H9 (cell line): ENCODE measurements around the gene DSC1. TPM values are rescaled to one million over a fixed set of nuclear protein-coding genes. Genes with fewer than 3 reads are reported as not detected.

Experiments
- DNase-seq: peaks from one replicate; pipeline ENCODE4 v3.0.0-alpha.2; 2017
- H2AFZ ChIP-seq: one replicate; pipeline ENCODE4 v1.6.1; 2013; ENCODE audit warnings: mild to moderate bottlenecking, low read length, control low read depth, moderate library complexity
- H2AK5ac ChIP-seq: 2 replicates; pipeline ENCODE4 v1.6.1; 2013; ENCODE audit warnings: low read length, control low read depth, mixed read lengths; ENCODE audit not compliant: insufficient read length
- H2BK120ac ChIP-seq: one replicate; pipeline ENCODE4 v1.6.1; 2013; ENCODE audit warnings: low read depth, mild to moderate bottlenecking, low read length, control low read depth, inconsistent platforms; ENCODE audit not compliant: poor library complexity, severe bottlenecking
- H2BK12ac ChIP-seq: 2 replicates; pipeline ENCODE4 v1.6.1; 2013; ENCODE audit warnings: low read length, control low read depth, mixed read lengths, low read depth; ENCODE audit not compliant: insufficient read length
- H2BK15ac ChIP-seq: 2 replicates; pipeline ENCODE4 v1.6.1; 2013; ENCODE audit warnings: low read depth, low read length, control low read depth
- H2BK20ac ChIP-seq: one replicate; pipeline ENCODE4 v1.6.1; 2013; ENCODE audit warnings: low read depth, mild to moderate bottlenecking, low read length, control low read depth, inconsistent platforms; ENCODE audit not compliant: poor library complexity, severe bottlenecking
- H2BK5ac ChIP-seq: 2 replicates; pipeline ENCODE4 v1.6.1; 2013; ENCODE audit warnings: low read length, control low read depth, mixed read lengths; ENCODE audit not compliant: insufficient read length
- H3K14ac ChIP-seq: 2 replicates; pipeline ENCODE4 v1.6.1; 2013; ENCODE audit warnings: low read length, control low read depth; ENCODE audit not compliant: insufficient read depth
- H3K18ac ChIP-seq: 2 replicates; pipeline ENCODE4 v1.6.1; 2013; ENCODE audit warnings: low read depth, mild to moderate bottlenecking, mixed read lengths, low read length, control low read depth; ENCODE audit not compliant: insufficient read length
- H3K23ac ChIP-seq: 2 replicates; pipeline ENCODE4 v1.6.1; 2013; ENCODE audit warnings: low read length, control low read depth, mixed read lengths, low read depth; ENCODE audit not compliant: insufficient read length
- H3K23me2 ChIP-seq: 2 replicates; pipeline ENCODE4 v1.6.1; 2013; ENCODE audit warnings: low read depth, mild to moderate bottlenecking, mixed read lengths, low read length, control low read depth; ENCODE audit not compliant: insufficient read length, poor library complexity, severe bottlenecking
- H3K27ac ChIP-seq: 2 replicates; pipeline ENCODE4 v1.5.1; 2013; ENCODE audit warnings: low read length, control low read depth, mixed read lengths, low read depth; ENCODE audit not compliant: insufficient read length
- H3K27me3 ChIP-seq: 2 replicates; pipeline ENCODE4 v1.6.1; 2013; ENCODE audit warnings: low read length, control low read depth, inconsistent platforms; ENCODE audit not compliant: insufficient read depth
- H3K4ac ChIP-seq: 2 replicates; pipeline ENCODE4 v1.6.1; 2013; ENCODE audit warnings: low read depth, mild to moderate bottlenecking, control low read depth, inconsistent platforms, low read length, moderate library complexity
- H3K4me1 ChIP-seq: 2 replicates; pipeline ENCODE4 v1.6.1; 2013; ENCODE audit warnings: low read length, control low read depth, inconsistent platforms; ENCODE audit not compliant: insufficient read depth
- H3K4me2 ChIP-seq: 2 replicates; pipeline ENCODE4 v1.6.1; 2013; ENCODE audit warnings: low read length, control low read depth, mixed read lengths; ENCODE audit not compliant: insufficient read length, insufficient read depth
- H3K56ac ChIP-seq: 2 replicates; pipeline ENCODE4 v1.6.1; 2013; ENCODE audit warnings: low read depth, mild to moderate bottlenecking, mixed read lengths, low read length, control low read depth; ENCODE audit not compliant: insufficient read length
- H3K79me1 ChIP-seq: 2 replicates; pipeline ENCODE4 v1.6.1; 2013; ENCODE audit warnings: low read depth, mild to moderate bottlenecking, moderate library complexity, low read length, control low read depth, inconsistent platforms; ENCODE audit not compliant: insufficient read depth, poor library complexity, severe bottlenecking
- H3K79me2 ChIP-seq: 2 replicates; pipeline ENCODE4 v1.6.1; 2013; ENCODE audit warnings: low read length, control low read depth, inconsistent platforms; ENCODE audit not compliant: insufficient read depth
- H3K9ac ChIP-seq: 2 replicates; pipeline ENCODE4 v1.6.1; 2013; ENCODE audit warnings: low read length, control low read depth, mixed read lengths; ENCODE audit not compliant: insufficient read length; ENCODE audit errors: extremely low read depth
- H3K9me3 ChIP-seq: one replicate; pipeline ENCODE4 v1.6.1; 2013; ENCODE audit warnings: low read depth, low read length, inconsistent platforms; ENCODE audit not compliant: control insufficient read depth
- H3T11ph ChIP-seq: one replicate; pipeline ENCODE4 v1.6.1; 2013; ENCODE audit warnings: mild to moderate bottlenecking, low read length, control low read depth, inconsistent platforms
- H4K20me1 ChIP-seq: one replicate; pipeline ENCODE4 v1.6.1; 2013; ENCODE audit not compliant: control insufficient read depth, insufficient read length, insufficient read depth
- H4K5ac ChIP-seq: 2 replicates; pipeline ENCODE4 v1.6.1; 2013; ENCODE audit warnings: low read depth, mild to moderate bottlenecking, mixed read lengths, low read length, control low read depth; ENCODE audit not compliant: insufficient read length
- H4K8ac ChIP-seq: replicated peaks from 2 replicates; pipeline ENCODE4 v1.6.1; 2013; ENCODE audit warnings: low read length, control low read depth, mixed read lengths, low read depth; ENCODE audit not compliant: insufficient read length
- H4K91ac ChIP-seq: 2 replicates; pipeline ENCODE4 v1.6.1; 2013; ENCODE audit warnings: low read depth, mild to moderate bottlenecking, moderate library complexity, mixed read lengths, low read length, control low read depth; ENCODE audit not compliant: insufficient read length
- H3K27ac Mint-ChIP-seq, 3 experiments: 2 replicates in 2 of 3; 3 replicates in 1 of 3; pipeline ENCODE4 v1.8.0; 2020 to 2021; ENCODE audit warnings: mixed read lengths in 3 of 3, mild to moderate bottlenecking in 1 of 3, moderate library complexity in 1 of 3
- H3K27me3 Mint-ChIP-seq: 2 replicates; pipeline ENCODE4 v1.8.0; 2021; ENCODE audit warnings: low read depth, mild to moderate bottlenecking, moderate library complexity, mixed read lengths
- H3K36me3 Mint-ChIP-seq, 3 experiments: 2 replicates in 2 of 3; 3 replicates in 1 of 3; pipeline ENCODE4 v1.8.0; 2020 to 2021; ENCODE audit warnings: low read depth in 3 of 3, mixed read lengths in 3 of 3; ENCODE audit not compliant: insufficient read depth in 1 of 3
- H3K4me1 Mint-ChIP-seq, 2 experiments: 2 replicates each; pipeline ENCODE4 v1.8.0; 2020; ENCODE audit warnings: mixed read lengths in 2 of 2
- H3K4me3 Mint-ChIP-seq, 2 experiments: 2 replicates in 1 of 2; 3 replicates in 1 of 2; pipeline ENCODE4 v1.8.0; 2020 to 2021; ENCODE audit warnings: mild to moderate bottlenecking in 2 of 2, mixed read lengths in 2 of 2, moderate library complexity in 1 of 2
- H3K9me3 Mint-ChIP-seq, 2 experiments: 2 replicates in 1 of 2; 3 replicates in 1 of 2; pipeline ENCODE4 v1.8.0; 2020; ENCODE audit warnings: mild to moderate bottlenecking in 2 of 2, mixed read lengths in 2 of 2, moderate library complexity in 1 of 2
- CTCF ChIP-seq: fragments of 200-600 bp; sonication (generic); conservative IDR thresholded peaks from 3 replicates; pipeline ENCODE4 v1.8.0; 2021; ENCODE audit warnings: antibody characterized with exemption, mild to moderate bottlenecking
- WGBS: extraction: QIAGEN DNeasy Blood & Tissue Kit; methylation state at CpG from one replicate; pipeline ENCODE4 v1.1.7; 2013; ENCODE audit warnings: missing lambda C conversion rate, low lambda C conversion rate, mixed read lengths; ENCODE audit not compliant: insufficient read length; ENCODE audit errors: extremely low coverage; 5-methylcytosine and 5-hydroxymethylcytosine counted together
- total RNA-seq: library from RNA; stranded (reverse); gene quantifications from 2 replicates; pipeline ENCODE4 v1.2.1, GENCODE V29; 2021

Gene DSC1
- total RNA-seq, 1 experiment from 2014 or later, result not detected

GRCh38 chr18:31116853-31117595 is 45.6 kb downstream of the DSC1 start:
- Histone ChIP-seq H3K23me2 (no peaks in the 10 kb centered on the region), H3K79me2 (no peaks in the 10 kb centered on the region), H3K18ac (no peak overlapping the region), H2BK20ac (no peak overlapping the region), H3K27me3 (no peaks in the 10 kb centered on the region), H2BK15ac (no peak overlapping the region), H3K4ac (no peak overlapping the region), H3K9ac (no peak overlapping the region), H2AK5ac (no peak overlapping the region), H2AFZ (no peak overlapping the region), H4K20me1 (no peaks in the 10 kb centered on the region), H3K4me2 (no peak overlapping the region), H2BK5ac (no peak overlapping the region), H4K91ac (no peak overlapping the region), H2BK120ac (no peak overlapping the region), H3K23ac (no peak overlapping the region), H3K4me1 (peaks cover 6% of the 10 kb centered on the region; the same call in 1 of the 2 replicates), H3K79me1 (no peaks in the 10 kb centered on the region), H3K14ac (no peak overlapping the region), H2BK12ac (no peak overlapping the region), H3K56ac (no peak overlapping the region), H3T11ph (no peak overlapping the region), H3K9me3 (no peaks in the 10 kb centered on the region), H4K8ac (no peak overlapping the region), H4K5ac (no peak overlapping the region), H3K27ac (no peak overlapping the region)
- H3K9me3 Mint-ChIP-seq, result no peaks in the 10 kb centered on the region
- TF ChIP-seq CTCF, result no peak
- H3K36me3 Mint-ChIP-seq, result no peaks in the 10 kb centered on the region
- H3K4me1 Mint-ChIP-seq, result peaks cover 11 to 14% of the 10 kb centered on the region in 2 experiments
- WGBS, result no CpG with 5 or more reads among the region's 2 CpGs
- no peak overlapping the region for H3K4me3 Mint-ChIP-seq
- no peak for DNase-seq
- no peaks in the 10 kb centered on the region for H3K27me3 Mint-ChIP-seq
- H3K27ac Mint-ChIP-seq, result no peak overlapping the region
